Activated T-cell treated with anti-CD3 and anti-CD28 coated beads for 48 hours (primary cell): Measurements from ENCODE around the gene OSTC.
A peak's percentile ranks its signal among the peaks of the same experiment; 100 is the strongest.

Experiments
- DNase-seq: peaks from one replicate; pipeline ENCODE4 v3.0.0-alpha.2; 2020; ENCODE audit warnings: low read depth

Gene OSTC

GRCh38 chr4:108650212-108651013 lies at the start of gene OSTC:
TSS of gene OSTC (plus strand) at chr4:108650599. CDS start at chr4:108650656, 57 bp downstream.
- peak; percentile 87 for DNase-seq

GRCh38 chr4:108601106-108601505 lies 49.3 kb upstream of the OSTC start:
- no peak for DNase-seq

GRCh38 chr4:108601532-108601931 lies 48.9 kb upstream of the OSTC start:
- no peak for DNase-seq

- DNase-seq, result no peak
Observed at GRCh38 chr4:108602163-108602562, 48.2 kb upstream of the OSTC start.

- no peak for DNase-seq
Observed at GRCh38 chr4:108607079-108607815, 43.2 kb upstream of the OSTC start.

GRCh38 chr4:108611365-108611764 lies 39.0 kb upstream of the OSTC start:
- DNase-seq, result no peak

GRCh38 chr4:108612365-108612764 lies 38.0 kb upstream of the OSTC start:
- DNase-seq, result no peak

- peak; percentile 19 for DNase-seq
Observed at GRCh38 chr4:108619372-108620100, 30.9 kb upstream of the OSTC start.

GRCh38 chr4:108620101-108620932 lies 30.1 kb upstream of the OSTC start, which contains the start of gene RPL34:
TSS of gene RPL34 (plus strand) at chr4:108620576. CDS start at chr4:108621960, 1,384 bp downstream.
- peak; percentile 91 for DNase-seq

- DNase-seq, result no peak
Observed at GRCh38 chr4:108620933-108621905, 29.2 kb upstream of the OSTC start.

- no peak for DNase-seq
Observed at GRCh38 chr4:108622022-108622421, 28.4 kb upstream of the OSTC start.

- no peak for DNase-seq
Observed at GRCh38 chr4:108622828-108623227, 27.6 kb upstream of the OSTC start.

- no peak for DNase-seq
Observed at GRCh38 chr4:108624263-108625056, 25.9 kb upstream of the OSTC start.

- no peak for DNase-seq
Observed at GRCh38 chr4:108626056-108626455, 24.3 kb upstream of the OSTC start.

GRCh38 chr4:108628411-108628810 lies 22.0 kb upstream of the OSTC start:
- no peak for DNase-seq

- no peak for DNase-seq
Observed at GRCh38 chr4:108635070-108635655, 15.2 kb upstream of the OSTC start.

GRCh38 chr4:108636246-108636645 lies 14.2 kb upstream of the OSTC start:
- DNase-seq, result no peak

- no peak for DNase-seq
Observed at GRCh38 chr4:108637856-108638255, 12.5 kb upstream of the OSTC start.

GRCh38 chr4:108644237-108644636 lies 6.2 kb upstream of the OSTC start:
- DNase-seq, result no peak
